Testis (tissue), 5 donors: ENCODE data around the gene TEX30. TPM values are rescaled to one million over a fixed set of nuclear protein-coding genes. Genes with fewer than 3 reads are reported as not detected.

Source experiments
- DNase-seq: peaks from one replicate; pipeline ENCODE4 v3.0.0-alpha.2; 2019
- H3K27ac ChIP-seq, 2 donors: fragments of 200-600 bp; sonication (generic); one replicate each; pipeline ENCODE4 v1.5.1; 2019
- H3K27me3 ChIP-seq: fragments of 200-600 bp; sonication (generic); one replicate; pipeline ENCODE4 v1.5.1; 2019
- H3K36me3 ChIP-seq: fragments of 200-600 bp; sonication (generic); one replicate; pipeline ENCODE4 v1.5.1; 2017; ENCODE audit warnings: low read depth; ENCODE audit errors: missing control alignments
- H3K4me1 ChIP-seq: fragments of 200-600 bp; sonication (generic); one replicate; pipeline ENCODE4 v1.5.1; 2019
- H3K4me3 ChIP-seq, 2 donors: fragments of 200-600 bp; sonication (generic); one replicate each; pipeline ENCODE4 v1.5.1; 2017 to 2019
- H3K9me3 ChIP-seq: fragments of 200-600 bp; sonication (generic); one replicate; pipeline ENCODE4 v1.5.1; 2017
- CTCF ChIP-seq, 3 experiments: fragments of 450-650 bp in 2 of 3; fragments of 200-600 bp in 1 of 3; sonication (generic) in 1 of 3; IDR thresholded peaks; one replicate each; pipeline ENCODE4 v1.5.1; 2016 to 2019; ENCODE audit warnings: antibody characterized with exemption in 3 of 3, mild to moderate bottlenecking in 2 of 3, moderate library complexity in 1 of 3
- POLR2A ChIP-seq: fragments of 450-650 bp; IDR thresholded peaks from one replicate; pipeline ENCODE4 v1.6.1; 2017; ENCODE audit warnings: antibody characterized with exemption, mild to moderate bottlenecking, moderate library complexity
- whole genome bisulfite sequencing, 2 donors: methylation state at CpG; one replicate each; pipeline ENCODE4 v1.1.5; 2018; 5-methylcytosine and 5-hydroxymethylcytosine counted together
- intact Hi-C: fragments of 100-400 bp; cut with DNase I; formaldehyde crosslinking; loops from one replicate; pipeline ENCODE4 v1.15.1; 2023; ENCODE audit warnings: low total_unique reads
- long read RNA-seq, 2 donors: transcript quantifications; one replicate each; lab custom pipeline, GENCODE V29; 2026
- polyA plus RNA-seq: library from polyadenylated mRNA; stranded (reverse); fragments of 350-450 nt; fragmentation: Illumina TruSeq; extraction: RNeasy Lipid Tissue Mini Kit (QIAGEN cat#74804); gene quantifications from one replicate; pipeline ENCODE4 v1.2.3, GENCODE V29; 2014; ENCODE audit warnings: low read depth, low replicate concordance; ENCODE audit not compliant: insufficient read depth
- total RNA-seq, 2 donors: library from RNA; depleted of rRNA; stranded (reverse); fragments of >200 nt; gene quantifications; one replicate each; pipeline ENCODE4 v1.2.3, GENCODE V29; 2016

Gene TEX30
- total RNA-seq (100 to 1,000 TPM in 1 of 2 donors, 10 to 100 TPM in 1; 80.1 to 123 TPM), polyA plus RNA-seq (241 TPM)
- long read RNA-seq, donor 1, transcript TEX30-206 (6 exons, 1,165 nt) = major isoform, 18 of 27 reads
- long read RNA-seq, donor 1, transcript TEX30-205 (5 exons, 959 nt) = minor isoform, 5 of 27 reads
- long read RNA-seq, donor 1, partial matches to known transcripts = 0 of 27 reads
- long read RNA-seq, donor 1, other reads (novel, unspliced or antisense) = 0 of 27 reads
- long read RNA-seq, donor 2, transcript TEX30-206 (6 exons, 1,165 nt) = major isoform, 13 of 15 reads
- long read RNA-seq, donor 2, partial matches to known transcripts = 0 of 15 reads
- long read RNA-seq, donor 2, other reads (novel, unspliced or antisense) = 0 of 15 reads

GRCh38 chr13:102773441-102774213 is at the start of gene TEX30:
TSS of gene TEX30 (minus strand) at chr13:102773786. CDS start at chr13:102770026, 3,760 bp downstream.
- no peaks in the 10 kb centered on the region for H3K27me3 ChIP-seq
- H3K36me3 ChIP-seq = no peaks in the 10 kb centered on the region
- H3K4me1 ChIP-seq = peaks cover 5% of the 10 kb centered on the region
- peak; percentile 83 for DNase-seq
- no peaks in the 10 kb centered on the region for H3K9me3 ChIP-seq
- H3K4me3 ChIP-seq = peak within 1 kb of the TSS; percentile 72 to 97
- intact Hi-C loops = no loop called here
- TF ChIP-seq CTCF (IDR thresholded peaks at IDR 0.05) (peak in 2 of 3 experiments; percentile 7 to 10), POLR2A (no peak)
- peak within 1 kb of the TSS; percentile 85 to 92 for H3K27ac ChIP-seq
- WGBS, 2 donors = 2% methylated on average over 47 of the region's 85 CpGs; no CpG with 5 or more reads in 1 of the 2 donors

- intact Hi-C loops = no loop called here
- Histone ChIP-seq H3K27ac (no peak overlapping the region), H3K27me3 (no peaks in the 10 kb centered on the region), H3K4me1 (no peaks in the 10 kb centered on the region), H3K9me3 (no peaks in the 10 kb centered on the region), H3K36me3 (no peaks in the 10 kb centered on the region), H3K4me3 (no peak overlapping the region)
- DNase-seq = no peak
- no peak for TF ChIP-seq POLR2A
- no peak for TF ChIP-seq CTCF (IDR thresholded peaks at IDR 0.05)
Measured at GRCh38 chr13:102817907-102818306, 44.3 kb upstream of the TEX30 start.

GRCh38 chr13:102817241-102817640 is 43.7 kb upstream of the TEX30 start:
- Histone ChIP-seq H3K27me3 (no peaks in the 10 kb centered on the region), H3K9me3 (no peaks in the 10 kb centered on the region), H3K27ac (no peak overlapping the region), H3K36me3 (no peaks in the 10 kb centered on the region), H3K4me1 (no peaks in the 10 kb centered on the region), H3K4me3 (no peak overlapping the region)
- no peak for DNase-seq
- intact Hi-C loops = no loop called here
- WGBS, 2 donors = 93 to 100% methylated on average over 1 of the region's 1 CpG
- no peak for TF ChIP-seq CTCF (IDR thresholded peaks at IDR 0.05)
- no peak for TF ChIP-seq POLR2A

- Histone ChIP-seq H3K9me3 (no peaks in the 10 kb centered on the region), H3K4me1 (no peaks in the 10 kb centered on the region), H3K27me3 (no peaks in the 10 kb centered on the region), H3K27ac (no peak overlapping the region), H3K36me3 (no peaks in the 10 kb centered on the region), H3K4me3 (no peak overlapping the region)
- DNase-seq = no peak
- WGBS, 2 donors = 85 to 91% methylated on average over 4 of the region's 4 CpGs
- TF ChIP-seq POLR2A (no peak), CTCF (IDR thresholded peaks at IDR 0.05) (no peak)
- intact Hi-C loops = no loop called here
Measured at GRCh38 chr13:102816708-102817107, 43.1 kb upstream of the TEX30 start.
